H1 (cell line): ENCODE results near the gene KRTAP3-1. TPM values are rescaled to one million over a fixed set of nuclear protein-coding genes. Genes with fewer than 3 reads are reported as not detected.
A peak's percentile ranks its signal among the peaks of the same experiment; 100 is the strongest.

Experiments used
- CTCF ChIA-PET: fragments of 300-600 bp; sonication (Branson Sonifier 250); formaldehyde crosslinking; loops from one replicate; lab custom pipeline; 2021; ENCODE audit not compliant: partially characterized antibody; lab: Charles Lee
- POLR2A ChIA-PET: fragments of 300-600 bp; sonication (Branson Sonifier 250); formaldehyde crosslinking; loops from one replicate; lab custom pipeline; 2021; ENCODE audit warnings: inconsistent platforms; ENCODE audit not compliant: partially characterized antibody; lab: Charles Lee
- DNase-seq, 2 experiments: peaks; one replicate each; pipeline versions ENCODE4 v3.0.0 to v3.0.0-alpha.2; 2010 to 2022; ENCODE audit warnings: low spot score in 2 of 2, low read depth in 1 of 2, mixed read lengths in 1 of 2
- FAIRE-seq: peaks from 2 replicates; lab custom pipeline; 2011; peaks lifted over from hg19 to GRCh38; lab: Jason Lieb, UNC
- H2AFZ ChIP-seq: 2 replicates; pipeline ENCODE4 v1.8.1; 2012; ENCODE audit warnings: low read length, inconsistent platforms
- H2AK5ac ChIP-seq: 2 replicates; pipeline ENCODE4 v1.6.1; 2013; ENCODE audit warnings: low read depth, low read length
- H2BK120ac ChIP-seq: replicated peaks from 2 replicates; pipeline ENCODE3; 2013; ENCODE audit warnings: low read depth, low read length, inconsistent platforms
- H2BK12ac ChIP-seq: 2 replicates; pipeline ENCODE4 v1.6.1; 2013; ENCODE audit warnings: low read depth, low read length
- H2BK15ac ChIP-seq: 2 replicates; pipeline ENCODE4 v1.6.1; 2013; ENCODE audit warnings: low read length
- H2BK20ac ChIP-seq: 2 replicates; pipeline ENCODE4 v1.6.1; 2013; ENCODE audit warnings: low read length
- H2BK5ac ChIP-seq: 2 replicates; pipeline ENCODE4 v1.6.1; 2013; ENCODE audit warnings: low read depth, low read length
- H3K14ac ChIP-seq: 2 replicates; pipeline ENCODE4 v1.6.1; 2013; ENCODE audit warnings: inconsistent platforms; ENCODE audit not compliant: insufficient read length
- H3K18ac ChIP-seq: 2 replicates; pipeline ENCODE4 v1.6.1; 2013; ENCODE audit warnings: low read length; ENCODE audit errors: extremely low read depth
- H3K23ac ChIP-seq: 2 replicates; pipeline ENCODE4 v1.6.1; 2013; ENCODE audit warnings: inconsistent platforms; ENCODE audit not compliant: insufficient read length
- H3K23me2 ChIP-seq: 2 replicates; pipeline ENCODE4 v1.6.1; 2013; ENCODE audit warnings: low read depth, low read length
- H3K27ac ChIP-seq: 2 replicates; pipeline ENCODE4 v1.6.1; 2011; ENCODE audit warnings: low read depth, low read length, inconsistent platforms
- H3K27me3 ChIP-seq, 4 experiments: replicated peaks in 1 of 4; 1 replicate in 1 of 4; 2 replicates in 3 of 4; pipeline versions ENCODE4 v1.6.1 to v1.8.1; 2011 to 2013; ENCODE audit warnings: low read length in 3 of 4, mild to moderate bottlenecking in 3 of 4, inconsistent platforms in 2 of 4, mixed read lengths in 2 of 4, moderate library complexity in 1 of 4; ENCODE audit not compliant: control insufficient read depth in 3 of 4, insufficient read depth in 3 of 4; ENCODE audit errors: extremely low read depth in 1 of 4
- H3K36me3 ChIP-seq, 4 experiments: 2 replicates each; pipeline versions ENCODE4 v1.6.1 to v1.8.1; 2011 to 2013; ENCODE audit warnings: mild to moderate bottlenecking in 4 of 4, low read length in 3 of 4, moderate library complexity in 2 of 4, control low read depth in 1 of 4, inconsistent platforms in 1 of 4; ENCODE audit not compliant: insufficient read depth in 4 of 4, control insufficient read depth in 2 of 4
- H3K4ac ChIP-seq: replicated peaks from 2 replicates; pipeline ENCODE3; 2013; ENCODE audit warnings: low read length, low read depth, mixed read lengths, inconsistent platforms; ENCODE audit not compliant: insufficient read length
- H3K4me1 ChIP-seq, 4 experiments: replicated peaks in 1 of 4; 1 replicate in 1 of 4; 2 replicates in 3 of 4; pipeline versions ENCODE4 v1.6.1 to v1.8.1; 2011 to 2013; ENCODE audit warnings: low read length in 3 of 4, inconsistent platforms in 2 of 4, mixed read lengths in 1 of 4; ENCODE audit not compliant: insufficient read depth in 4 of 4, control insufficient read depth in 3 of 4
- H3K4me2 ChIP-seq, 2 experiments: 2 replicates each; pipeline versions ENCODE4 v1.6.1 to v1.8.1; 2011 to 2013; ENCODE audit warnings: low read depth in 2 of 2, low read length in 2 of 2, control low read depth in 1 of 2, inconsistent platforms in 1 of 2, mild to moderate bottlenecking in 1 of 2; ENCODE audit not compliant: insufficient read depth in 1 of 2
- H3K4me3 ChIP-seq, 4 experiments: fragments of 200-600, 300-600 bp in 1 of 4; sonication (generic), shearing (Covaris generic), sonication (Bioruptor Twin) in 1 of 4; 2 replicates each; pipeline versions ENCODE4 v1.5.1 to v1.8.1; 2011 to 2016; ENCODE audit warnings: low read length in 4 of 4, low read depth in 3 of 4, control low read depth in 2 of 4, inconsistent platforms in 2 of 4, mild to moderate bottlenecking in 2 of 4, mixed read lengths in 1 of 4, moderate library complexity in 1 of 4; ENCODE audit not compliant: insufficient read depth in 2 of 4; ENCODE audit errors: extremely low read depth in 1 of 4
- H3K56ac ChIP-seq: replicated peaks from 2 replicates; pipeline ENCODE3; 2013; ENCODE audit warnings: low read depth, mild to moderate bottlenecking, mixed read lengths, low read length, inconsistent platforms; ENCODE audit not compliant: insufficient read length
- H3K79me1 ChIP-seq: 2 replicates; pipeline ENCODE4 v1.6.1; 2013; ENCODE audit warnings: low read depth, low read length, control low read depth
- H3K79me2 ChIP-seq, 2 experiments: 2 replicates each; pipeline versions ENCODE4 v1.6.1 to v1.8.1; 2012 to 2013; ENCODE audit warnings: low read length in 2 of 2, mild to moderate bottlenecking in 2 of 2, inconsistent platforms in 1 of 2; ENCODE audit not compliant: insufficient read depth in 2 of 2, control insufficient read depth in 1 of 2
- H3K9ac ChIP-seq, 4 experiments: replicated peaks in 1 of 4; 1 replicate in 1 of 4; 2 replicates in 3 of 4; pipeline versions ENCODE4 v1.6.1 to v1.8.1; 2011 to 2013; ENCODE audit warnings: low read depth in 3 of 4, low read length in 3 of 4, control low read depth in 2 of 4, mild to moderate bottlenecking in 2 of 4, moderate library complexity in 2 of 4, inconsistent platforms in 1 of 4; ENCODE audit errors: extremely low read depth in 1 of 4
- H3K9me3 ChIP-seq, 2 experiments: 2 replicates each; pipeline versions ENCODE4 v1.6.1 to v1.8.1; 2012 to 2013; ENCODE audit warnings: mild to moderate bottlenecking in 2 of 2, moderate library complexity in 2 of 2, control low read depth in 1 of 2, inconsistent platforms in 1 of 2, low read depth in 1 of 2, low read length in 1 of 2, mixed read lengths in 1 of 2; ENCODE audit not compliant: insufficient read depth in 2 of 2
- H4K20me1 ChIP-seq, 2 experiments: replicated peaks in 1 of 2; 2 replicates each; pipeline versions ENCODE3 to v1.8.1; 2011 to 2013; ENCODE audit warnings: inconsistent platforms in 2 of 2, low read length in 2 of 2, mild to moderate bottlenecking in 1 of 2; ENCODE audit not compliant: insufficient read depth in 2 of 2, control insufficient read depth in 1 of 2
- H4K5ac ChIP-seq: 2 replicates; pipeline ENCODE4 v1.6.1; 2013; ENCODE audit warnings: low read length, low read depth, mixed read lengths, inconsistent platforms; ENCODE audit not compliant: insufficient read length
- H4K8ac ChIP-seq: 2 replicates; pipeline ENCODE4 v1.8.0; 2013; ENCODE audit warnings: mild to moderate bottlenecking, moderate library complexity, low read length, inconsistent platforms; ENCODE audit not compliant: insufficient read depth; ENCODE audit errors: extremely low read depth
- H4K91ac ChIP-seq: replicated peaks from 2 replicates; pipeline ENCODE3; 2013; ENCODE audit warnings: low read length, mixed read lengths, inconsistent platforms; ENCODE audit not compliant: insufficient read length
- MAFK ChIP-seq: IDR thresholded peaks from 2 replicates; pipeline ENCODE4 v1.6.1; 2012; ENCODE audit warnings: low read depth, mild to moderate bottlenecking, improper control_type of control experiment, low read length
- PHF8 ChIP-seq: fragments of 200-600 bp; sonication (generic); conservative IDR thresholded peaks from 2 replicates; pipeline ENCODE4 v1.7.1; 2012; ENCODE audit warnings: low read depth, mild to moderate bottlenecking, inconsistent platforms, low read length, moderate library complexity
- WGBS, 2 experiments: shearing (Covaris generic) in 1 of 2; methylation state at CpG; one replicate each; pipeline versions ENCODE4 v1.1.6 to v1.1.7; 2013 to 2015; ENCODE audit warnings: low lambda C conversion rate in 2 of 2, mixed read lengths in 2 of 2, inconsistent platforms in 1 of 2, low coverage in 1 of 2, missing lambda C conversion rate in 1 of 2; ENCODE audit not compliant: insufficient replicate concordance in 2 of 2, insufficient coverage in 1 of 2, insufficient read length in 1 of 2; ENCODE audit errors: extremely low coverage in 1 of 2, missing lambda C conversion rate in 1 of 2; 5-methylcytosine and 5-hydroxymethylcytosine counted together
- polyA plus RNA-seq, 7 experiments: library from polyadenylated mRNA; depleted of rRNA in 3 of 7; stranded (reverse) in 5 of 7; unstranded in 2 of 7; fragments of >200 nt in 5 of 7; fragments of 200-250 nt in 2 of 7; gene quantifications; 1 replicate in 5 of 7; 2 replicates in 1 of 7; 4 replicates in 1 of 7; pipeline versions ENCODE4 v1.2.1 to v1.2.3, GENCODE V29; 2011 to 2013; ENCODE audit warnings: missing spikeins in 2 of 7, mixed read lengths in 2 of 7
- total RNA-seq: library from RNA; stranded (reverse); fragmentation: NEBNext Ultra II Directional; extraction: Animal tissue kit (Norgen Biotek cat#: 25700); gene quantifications from 2 replicates; pipeline ENCODE4 v1.2.1, GENCODE V29; 2021

Gene KRTAP3-1
- total and polyA plus RNA-seq, 2 of the 8 experiments (the other 6 are each of a cell fraction or from before 2014, with no cell fraction given) = not detected

- WGBS, 2 experiments = 86% methylated on average over 1 of the region's 1 CpG; no CpG with 5 or more reads in 1 of the 2 experiments
Measured at GRCh38 chr17:40967582-40967981, 41.3 kb downstream of the KRTAP3-1 start.

More at GRCh38 chr17:40967582-40967981, 41.3 kb downstream of the KRTAP3-1 start:
- H3K18ac ChIP-seq = no peak overlapping the region
- H2BK15ac ChIP-seq = no peak overlapping the region
- H4K8ac ChIP-seq = no peak overlapping the region
- H4K5ac ChIP-seq = no peak overlapping the region
- H3K9me3 ChIP-seq = no peaks in the 10 kb centered on the region
- ChIA-PET POLR2A (no interaction called here), CTCF (interaction anchor here (1.0 kb wide), 1 partner anchor 12 kb away, joined by 4 read pairs; no protein-coding TSS in a partner anchor)
- no peak overlapping the region for H2BK12ac ChIP-seq
- H3K14ac ChIP-seq = no peak overlapping the region
- no peak overlapping the region for H2AK5ac ChIP-seq
- no peak overlapping the region for H4K91ac ChIP-seq
- H3K4ac ChIP-seq = no peak overlapping the region
- no peak overlapping the region for H2AFZ ChIP-seq
- no peak overlapping the region for H3K27ac ChIP-seq
- no peaks in the 10 kb centered on the region for H3K4me1 ChIP-seq
- no peak overlapping the region for H2BK20ac ChIP-seq
- no peaks in the 10 kb centered on the region for H3K27me3 ChIP-seq
- H2BK5ac ChIP-seq = no peak overlapping the region
- no peaks in the 10 kb centered on the region for H3K79me1 ChIP-seq
- no peak overlapping the region for H3K56ac ChIP-seq
- H3K36me3 ChIP-seq = no peaks in the 10 kb centered on the region
- H3K4me2 ChIP-seq = no peak overlapping the region
- H2BK120ac ChIP-seq = no peak overlapping the region
- H3K4me3 ChIP-seq = no peak overlapping the region
- no peaks in the 10 kb centered on the region for H4K20me1 ChIP-seq
- no peak for FAIRE-seq
- TF ChIP-seq PHF8 = no peak
- peak; percentile 41; the same call in 1 of the 2 replicates for TF ChIP-seq MAFK
- DNase-seq = no peak
- no peak overlapping the region for H3K23ac ChIP-seq
- no peak overlapping the region for H3K9ac ChIP-seq
- H3K79me2 ChIP-seq = no peaks in the 10 kb centered on the region
- no peaks in the 10 kb centered on the region for H3K23me2 ChIP-seq
